Progenitor cell of endocrine pancreas (in vitro differentiated cells): ENCODE results near the gene SF3B5. TPM values are rescaled to one million over a fixed set of nuclear protein-coding genes. Genes with fewer than 3 reads are reported as not detected.
"Not testable (repeated sequence)": the region's sequence is repeated elsewhere in the genome, so short reads cannot be mapped to it uniquely, and the experiment has no call there.

Experiments
- DNase-seq: peaks from one replicate; pipeline ENCODE4 v3.0.0; 2021; ENCODE audit warnings: low spot score; ENCODE audit not compliant: unreplicated experiment
- H3K27ac Mint-ChIP-seq: 2 replicates; pipeline ENCODE4 v1.8.0; 2021; ENCODE audit warnings: mild to moderate bottlenecking, moderate library complexity, mixed read lengths
- H3K27me3 Mint-ChIP-seq: 2 replicates; pipeline ENCODE4 v1.8.0; 2021; ENCODE audit warnings: mixed read lengths
- H3K36me3 Mint-ChIP-seq: 2 replicates; pipeline ENCODE4 v1.8.0; 2022; ENCODE audit warnings: mixed read lengths; ENCODE audit not compliant: insufficient read depth
- H3K4me1 Mint-ChIP-seq: 2 replicates; pipeline ENCODE4 v1.8.0; 2021; ENCODE audit warnings: low read depth, mixed read lengths
- H3K4me3 Mint-ChIP-seq: 2 replicates; pipeline ENCODE4 v1.8.0; 2021; ENCODE audit warnings: low read depth, mild to moderate bottlenecking, moderate library complexity, mixed read lengths
- H3K9me3 Mint-ChIP-seq: 2 replicates; pipeline ENCODE4 v1.8.0; 2021; ENCODE audit warnings: low read depth, mixed read lengths
- CTCF ChIP-seq: fragments of 200-600 bp; sonication (generic); IDR thresholded peaks from one replicate; pipeline ENCODE4 v1.5.0; 2021; ENCODE audit warnings: antibody characterized with exemption, mild to moderate bottlenecking; ENCODE audit not compliant: unreplicated experiment
- total RNA-seq: library from RNA; stranded (reverse); gene quantifications from 2 replicates; pipeline ENCODE4 v1.2.1, GENCODE V29; 2021

Gene SF3B5
- total RNA-seq, 1 donor from 2014 or later: 116 TPM

DNA sequence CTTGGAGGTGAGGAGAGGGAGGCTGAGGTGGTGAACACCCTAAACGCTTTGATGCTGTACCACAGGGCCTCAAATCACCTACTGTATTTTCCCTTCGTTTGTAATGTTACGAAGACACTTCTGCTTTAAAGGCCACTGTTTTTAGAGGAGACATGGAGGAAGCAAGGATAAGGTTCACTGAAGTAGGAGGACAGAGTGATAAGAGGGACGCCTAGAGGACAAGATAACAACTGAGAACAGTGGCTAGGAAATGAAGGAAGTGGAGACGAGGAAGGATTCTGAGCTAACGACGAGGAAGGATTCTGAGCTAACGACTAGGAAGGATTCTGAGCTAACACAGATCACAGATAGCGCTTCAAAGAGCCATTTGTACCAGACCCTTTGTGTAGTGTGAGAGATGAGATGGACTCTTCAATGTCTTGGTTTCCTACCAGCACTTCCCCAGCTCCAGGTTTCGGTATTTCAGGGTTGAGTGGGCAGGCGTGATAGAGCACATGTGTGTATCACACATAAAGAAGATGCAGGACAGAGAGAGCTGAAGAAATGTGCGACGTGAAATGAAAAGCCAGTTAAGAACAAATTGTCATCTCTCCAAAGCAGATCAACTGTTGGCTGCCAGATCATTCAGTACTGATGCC, 7.5 kb downstream of the SF3B5 start:
- no peak for DNase-seq
- Mint-ChIP-seq H3K27me3 (no peaks in the 10 kb centered on the region), H3K4me3 (no peak overlapping the region), H3K36me3 (no peaks in the 10 kb centered on the region), H3K4me1 (no peaks in the 10 kb centered on the region), H3K9me3 (no peaks in the 10 kb centered on the region), H3K27ac (peak overlapping the region; percentile 42)
- TF ChIP-seq CTCF: no peak

- Mint-ChIP-seq H3K9me3 (no peaks in the 10 kb centered on the region), H3K4me3 (no peak overlapping the region), H3K27me3 (no peaks in the 10 kb centered on the region), H3K4me1 (no peaks in the 10 kb centered on the region), H3K27ac (no peak overlapping the region), H3K36me3 (no peaks in the 10 kb centered on the region)
- no peak for DNase-seq
- no peak for TF ChIP-seq CTCF
Measured at GRCh38 chr6:144086959-144087358, 8.4 kb downstream of the SF3B5 start.

DNA sequence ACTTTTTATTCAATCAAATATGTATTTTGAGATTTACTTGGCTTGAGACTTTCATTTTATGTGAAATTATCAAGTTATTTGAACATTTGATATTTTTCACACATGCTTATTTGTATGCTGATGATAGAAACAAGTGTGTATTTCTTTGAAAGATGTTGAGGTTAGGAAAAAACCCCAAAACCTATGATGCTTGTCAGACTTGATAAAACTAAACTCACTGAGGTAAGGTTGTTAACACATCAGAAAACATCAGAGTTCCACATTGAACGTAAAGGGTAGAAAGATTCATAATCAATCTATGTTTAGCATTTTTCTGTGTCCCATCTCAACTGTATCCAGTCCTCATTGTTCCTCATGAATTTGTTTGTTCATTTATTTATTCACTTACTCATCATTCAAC, 12.2 kb downstream of the SF3B5 start:
- Mint-ChIP-seq H3K4me3 (no peak overlapping the region), H3K4me1 (no peaks in the 10 kb centered on the region), H3K27ac (no peak overlapping the region), H3K27me3 (no peaks in the 10 kb centered on the region), H3K36me3 (no peaks in the 10 kb centered on the region), H3K9me3 (no peaks in the 10 kb centered on the region)
- TF ChIP-seq CTCF: no peak
- DNase-seq: no peak

- H3K9me3 Mint-ChIP-seq: not testable (repeated sequence)
Measured at GRCh38 chr6:144082412-144082811, 13.0 kb downstream of the SF3B5 start.

GRCh38 chr6:144077871-144078270, 17.5 kb downstream of the SF3B5 start:
- Mint-ChIP-seq H3K4me1 (no peaks in the 10 kb centered on the region), H3K36me3 (no peaks in the 10 kb centered on the region), H3K9me3 (no peaks in the 10 kb centered on the region), H3K27me3 (no peaks in the 10 kb centered on the region), H3K27ac (no peak overlapping the region), H3K4me3 (no peak overlapping the region)
- no peak for DNase-seq
- no peak for TF ChIP-seq CTCF

More at GRCh38 chr6:144082412-144082811, 13.0 kb downstream of the SF3B5 start:
- H3K36me3 Mint-ChIP-seq, DNase-seq, H3K27me3 Mint-ChIP-seq, H3K4me3 Mint-ChIP-seq, H3K4me1 Mint-ChIP-seq, H3K27ac Mint-ChIP-seq: not testable (repeated sequence)

- H3K9me3 Mint-ChIP-seq: no peaks in the 10 kb centered on the region
- no peak for TF ChIP-seq CTCF
- peaks cover 10% of the 10 kb centered on the region for H3K27me3 Mint-ChIP-seq
- DNase-seq: no peak
- no peaks in the 10 kb centered on the region for H3K36me3 Mint-ChIP-seq
- no peak overlapping the region for H3K4me3 Mint-ChIP-seq
- H3K27ac Mint-ChIP-seq: no peak overlapping the region
- no peaks in the 10 kb centered on the region for H3K4me1 Mint-ChIP-seq
Measured at GRCh38 chr6:144075875-144076274, 19.5 kb downstream of the SF3B5 start.
